ENCODE results near the gene WAS. TPM values are rescaled to one million over a fixed set of nuclear protein-coding genes. Genes with fewer than 3 reads are reported as not detected.
A peak's percentile ranks its signal among the peaks of the same experiment; 100 is the strongest.
"Not testable (repeated sequence)": the region's sequence is repeated elsewhere in the genome, so short reads cannot be mapped to it uniquely, and the experiment has no call there.

The WAS gene
- total RNA-seq, 1 donor from 2014 or later, result 0.30 TPM

- no peak for DNase-seq (ENCODE audit: low read depth)
Observed at GRCh38 chrX:48685416-48685815, 1.8 kb downstream of the WAS start.

DNA sequence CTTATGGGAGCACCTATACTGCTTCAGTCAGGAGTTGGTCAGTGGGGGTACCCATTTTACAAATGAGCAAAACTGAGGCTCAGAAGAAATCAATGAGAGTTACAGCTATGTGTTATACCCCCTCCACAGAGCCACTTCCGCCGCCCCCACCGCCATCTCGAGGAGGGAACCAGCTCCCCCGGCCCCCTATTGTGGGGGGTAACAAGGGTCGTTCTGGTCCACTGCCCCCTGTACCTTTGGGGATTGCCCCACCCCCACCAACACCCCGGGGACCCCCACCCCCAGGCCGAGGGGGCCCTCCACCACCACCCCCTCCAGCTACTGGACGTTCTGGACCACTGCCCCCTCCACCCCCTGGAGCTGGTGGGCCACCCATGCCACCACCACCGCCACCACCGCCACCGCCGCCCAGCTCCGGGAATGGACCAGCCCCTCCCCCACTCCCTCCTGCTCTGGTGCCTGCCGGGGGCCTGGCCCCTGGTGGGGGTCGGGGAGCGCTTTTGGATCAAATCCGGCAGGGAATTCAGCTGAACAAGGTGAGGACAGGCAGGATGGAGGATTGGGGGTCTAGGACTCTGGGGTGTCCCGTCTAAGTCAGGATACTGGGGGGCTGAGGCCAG, 5.0 kb downstream of the WAS start:
- DNase-seq (ENCODE audit: low read depth), result no peak

- no peak for DNase-seq (ENCODE audit: low read depth)
Observed at GRCh38 chrX:48689208-48689920, 5.8 kb downstream of the WAS start.

- DNase-seq (ENCODE audit: low read depth), result not testable (repeated sequence)
Observed at GRCh38 chrX:48691746-48692145, 8.1 kb downstream of the WAS start.

DNA sequence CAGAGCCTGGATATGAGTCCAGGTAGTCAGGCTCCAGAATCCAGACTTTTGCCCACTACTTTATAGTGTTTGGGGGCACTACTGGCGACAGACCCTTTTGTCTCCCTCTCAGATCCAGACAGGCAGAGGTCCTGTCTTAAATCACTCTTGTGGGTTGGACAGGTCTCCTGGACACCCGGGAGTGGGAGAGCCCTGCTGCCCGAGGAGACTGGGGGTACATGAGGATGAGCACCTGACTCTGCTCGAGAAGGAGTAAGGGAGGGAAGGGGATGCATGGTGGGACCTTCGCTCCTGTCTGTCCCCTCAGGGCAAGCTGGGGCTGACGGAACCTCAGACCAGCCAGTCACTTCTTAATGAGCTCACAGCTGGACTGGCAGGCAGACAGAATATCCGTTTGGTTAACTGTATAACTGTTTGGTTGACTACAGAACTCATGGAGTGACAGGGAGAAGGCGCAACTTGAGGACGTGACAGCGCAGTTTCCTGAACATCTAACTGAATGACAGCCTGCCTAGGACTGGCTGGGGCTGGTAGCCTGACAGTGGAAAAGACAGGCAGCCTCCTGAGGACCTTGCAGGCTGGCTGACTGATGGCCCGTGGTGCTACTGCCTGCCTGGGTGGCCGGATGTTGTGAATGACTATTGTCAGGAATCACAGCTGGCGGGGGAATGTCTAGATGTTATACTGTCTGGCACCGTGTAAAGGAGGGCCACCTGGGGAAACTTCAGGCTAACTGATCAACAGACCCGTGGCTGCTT, 11.4 kb downstream of the WAS start:
- no peak for DNase-seq (ENCODE audit: low read depth)

- peak; percentile 22 for DNase-seq (ENCODE audit: low read depth)
Observed at GRCh38 chrX:48695534-48695896, 11.9 kb downstream of the WAS start.

DNA sequence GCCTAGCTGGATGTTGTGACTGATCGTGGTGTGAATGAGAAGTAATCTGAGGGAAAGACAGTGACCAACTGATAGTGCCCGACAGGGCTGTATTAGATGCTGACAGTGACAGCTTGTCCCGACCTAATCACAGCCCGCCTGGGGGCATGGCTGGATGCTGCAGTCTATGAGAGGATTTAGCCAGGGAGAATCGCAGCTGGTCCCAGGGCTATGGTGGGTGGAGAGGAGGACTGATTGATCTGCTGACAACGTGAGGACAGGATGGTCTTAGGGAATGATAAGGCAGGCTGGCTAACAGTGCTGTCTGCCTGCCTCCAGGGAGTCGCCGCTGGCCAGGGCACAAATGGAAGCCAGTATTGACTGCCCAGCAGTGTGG, 12.3 kb downstream of the WAS start:
- no peak for DNase-seq (ENCODE audit: low read depth)

DNA sequence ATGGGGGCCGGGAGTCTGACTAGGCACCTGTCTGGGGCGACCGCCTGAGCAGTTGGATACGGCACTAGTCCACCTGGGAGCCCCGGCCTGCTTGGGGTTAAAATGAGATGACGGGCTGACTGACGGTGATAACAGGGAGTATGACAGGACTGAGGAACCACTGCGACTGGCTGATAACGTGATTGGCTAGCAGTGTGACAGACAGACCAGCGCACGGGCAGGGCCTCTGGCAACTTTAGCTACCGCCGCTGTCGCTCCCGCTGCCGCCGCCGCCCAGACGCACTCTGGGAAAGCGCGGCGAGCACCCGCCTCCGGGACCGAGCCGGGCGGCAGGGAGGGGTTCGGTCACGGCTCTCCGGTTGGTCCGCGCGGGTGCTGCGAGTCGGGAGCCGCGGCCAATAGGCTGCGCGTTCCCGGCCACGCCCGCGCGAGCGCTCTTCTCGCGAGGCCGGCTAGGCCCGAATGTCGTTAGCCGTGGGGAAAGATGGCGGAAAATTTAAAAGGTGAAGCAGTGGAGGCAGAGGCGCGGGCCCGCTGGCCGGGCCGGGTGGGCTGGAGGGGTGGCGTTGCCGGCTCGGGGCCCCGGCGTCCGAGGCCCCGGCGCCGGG, 12.8 kb downstream of the WAS start, which contains the start of gene SUV39H1:
TSS of gene SUV39H1 (plus strand) at position 434 of the 608 bp plus-strand sequence. CDS start at position 485, 51 bp downstream.
- DNase-seq (ENCODE audit: low read depth), result peak; percentile 60

DNA sequence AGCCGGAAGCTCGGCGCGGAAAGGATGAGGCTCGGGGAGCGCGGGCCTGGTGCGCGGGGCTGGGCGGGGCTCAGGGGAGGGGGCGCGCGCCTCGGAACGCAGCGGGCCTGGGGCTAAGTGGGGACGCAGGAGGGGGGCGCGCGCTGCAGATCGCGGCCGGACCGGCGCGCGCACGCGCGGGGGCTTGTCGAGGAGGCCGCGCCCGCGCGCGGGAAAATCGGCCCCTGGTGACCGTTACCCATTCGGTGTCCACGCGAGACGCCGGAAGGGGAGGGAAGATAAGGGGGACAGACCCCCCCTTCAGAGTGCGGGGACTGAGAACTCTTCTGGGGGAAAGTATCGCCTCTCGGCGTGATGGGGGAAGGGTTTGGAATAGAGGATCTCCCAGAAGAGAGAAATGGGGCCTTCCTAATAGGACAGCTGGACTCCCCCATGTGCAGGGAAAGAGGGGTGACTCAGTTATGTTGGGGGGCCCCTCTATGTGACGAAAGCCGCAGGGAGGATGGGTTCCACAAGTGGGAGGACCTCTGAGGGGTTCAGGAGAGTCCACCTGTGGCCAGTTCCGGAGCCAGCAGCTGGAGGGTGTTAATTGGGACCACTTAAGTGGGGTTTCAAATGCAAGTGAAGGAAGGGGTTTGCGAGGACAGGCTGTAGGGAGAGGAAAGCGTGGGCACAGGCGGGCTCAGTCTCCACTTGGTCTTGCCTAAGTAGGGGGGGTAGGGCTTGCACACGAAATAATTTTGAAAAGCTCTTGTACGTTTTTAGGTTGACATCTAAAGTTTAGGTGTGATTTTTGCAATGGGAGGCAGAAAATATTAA, 13.5 kb downstream of the WAS start:
- no peak for DNase-seq (ENCODE audit: low read depth)

DNA sequence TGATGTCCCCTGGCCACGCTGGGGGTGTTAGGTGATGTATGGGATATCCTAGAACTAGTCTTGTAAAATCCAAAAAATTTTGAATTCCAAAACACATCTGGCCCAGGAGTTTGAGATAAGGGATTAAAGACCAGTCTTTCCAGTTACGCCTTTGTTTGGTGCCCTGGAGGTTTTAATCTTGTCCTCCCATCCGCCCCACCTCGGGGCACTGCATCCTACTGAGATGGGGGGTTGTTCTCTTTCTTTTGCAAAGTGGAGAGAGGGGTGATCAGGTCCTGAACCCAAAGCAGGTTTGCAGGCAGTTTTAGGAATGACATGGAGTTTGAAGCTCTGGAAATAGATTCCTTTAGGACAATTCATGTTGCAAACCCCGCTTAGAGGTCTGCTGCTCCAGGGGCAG, 14.7 kb downstream of the WAS start:
- no peak for DNase-seq (ENCODE audit: low read depth)

DNA sequence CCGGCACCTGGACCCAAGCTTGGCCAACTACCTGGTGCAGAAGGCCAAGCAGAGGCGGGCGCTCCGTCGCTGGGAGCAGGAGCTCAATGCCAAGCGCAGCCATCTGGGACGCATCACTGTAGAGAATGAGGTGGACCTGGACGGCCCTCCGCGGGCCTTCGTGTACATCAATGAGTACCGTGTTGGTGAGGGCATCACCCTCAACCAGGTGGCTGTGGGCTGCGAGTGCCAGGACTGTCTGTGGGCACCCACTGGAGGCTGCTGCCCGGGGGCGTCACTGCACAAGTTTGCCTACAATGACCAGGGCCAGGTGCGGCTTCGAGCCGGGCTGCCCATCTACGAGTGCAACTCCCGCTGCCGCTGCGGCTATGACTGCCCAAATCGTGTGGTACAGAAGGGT, 16.6 kb downstream of the WAS start:
- no peak for DNase-seq (ENCODE audit: low read depth)

DNA sequence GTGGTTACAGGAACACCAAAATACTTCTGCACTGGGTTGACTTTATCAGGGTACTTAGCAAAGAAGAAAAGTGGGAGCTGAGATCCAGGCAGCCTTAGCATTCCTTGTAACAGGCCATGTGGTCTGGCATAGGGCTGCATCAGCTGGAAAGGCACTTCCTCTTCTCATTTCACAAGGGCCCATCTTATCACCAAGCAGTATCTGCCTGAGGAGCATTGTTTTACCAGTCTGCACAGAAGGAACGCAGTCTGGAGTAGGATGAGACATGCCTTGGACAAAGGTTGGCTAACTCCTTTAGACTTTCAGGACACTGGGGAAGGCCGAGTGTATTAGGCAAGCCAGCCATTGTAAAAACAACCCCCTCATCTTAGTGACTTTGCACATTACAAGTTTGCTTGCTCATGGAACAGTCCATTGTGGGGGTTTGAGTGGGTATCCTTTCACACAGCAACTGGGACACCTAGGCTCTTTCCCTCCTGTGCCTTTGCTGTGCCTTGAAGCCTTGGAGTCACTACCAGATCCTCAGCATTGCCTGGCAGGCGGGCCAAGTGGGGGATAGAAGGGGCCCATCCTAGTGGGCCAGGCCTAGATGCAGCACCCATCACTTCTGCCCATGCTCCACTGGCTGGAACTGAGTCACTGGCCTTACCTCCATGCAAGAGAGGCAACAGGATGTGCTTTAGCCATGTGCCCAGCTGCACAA, 17.5 kb downstream of the WAS start:
- DNase-seq (ENCODE audit: low read depth), result no peak

- DNase-seq (ENCODE audit: low read depth), result no peak
Observed at GRCh38 chrX:48702032-48702431, 18.4 kb downstream of the WAS start.

- DNase-seq (ENCODE audit: low read depth), result no peak
Observed at GRCh38 chrX:48702716-48703115, 19.1 kb downstream of the WAS start.

- DNase-seq (ENCODE audit: low read depth), result no peak
Observed at GRCh38 chrX:48703228-48703627, 19.6 kb downstream of the WAS start.

- peak; percentile 43 for DNase-seq (ENCODE audit: low read depth)
Observed at GRCh38 chrX:48703642-48704481, 20.3 kb downstream of the WAS start.

- no peak for DNase-seq (ENCODE audit: low read depth)
Observed at GRCh38 chrX:48705871-48706270, 22.3 kb downstream of the WAS start.

DNA sequence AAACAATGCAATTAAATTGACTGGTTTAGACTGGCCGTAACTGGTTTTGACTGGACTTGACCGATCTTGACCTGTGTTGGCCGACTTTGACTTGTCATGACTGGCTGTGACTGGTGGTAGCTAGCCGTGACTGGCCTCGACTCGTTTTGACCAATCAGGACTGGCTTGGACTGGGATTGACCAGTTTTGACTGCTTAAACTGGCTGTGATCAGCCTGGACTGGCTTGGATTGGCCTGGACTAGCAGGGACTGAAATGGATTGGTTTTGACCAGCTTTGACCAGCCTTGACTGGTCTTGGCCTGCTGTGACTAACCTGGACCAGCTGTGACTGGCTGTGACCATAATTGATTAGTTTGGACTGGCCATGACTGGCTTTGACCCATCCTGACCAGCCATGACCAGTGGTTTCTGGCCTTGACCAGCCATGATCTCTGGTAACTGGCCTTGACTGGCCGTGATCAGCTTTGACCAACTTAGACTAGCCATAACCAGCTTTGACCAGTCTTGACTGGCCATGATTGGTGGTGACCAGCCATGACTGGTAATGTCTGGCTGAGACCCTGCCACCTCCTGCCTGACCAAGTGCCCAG, 26.0 kb downstream of the WAS start:
- no peak for DNase-seq (ENCODE audit: low read depth)

DNA sequence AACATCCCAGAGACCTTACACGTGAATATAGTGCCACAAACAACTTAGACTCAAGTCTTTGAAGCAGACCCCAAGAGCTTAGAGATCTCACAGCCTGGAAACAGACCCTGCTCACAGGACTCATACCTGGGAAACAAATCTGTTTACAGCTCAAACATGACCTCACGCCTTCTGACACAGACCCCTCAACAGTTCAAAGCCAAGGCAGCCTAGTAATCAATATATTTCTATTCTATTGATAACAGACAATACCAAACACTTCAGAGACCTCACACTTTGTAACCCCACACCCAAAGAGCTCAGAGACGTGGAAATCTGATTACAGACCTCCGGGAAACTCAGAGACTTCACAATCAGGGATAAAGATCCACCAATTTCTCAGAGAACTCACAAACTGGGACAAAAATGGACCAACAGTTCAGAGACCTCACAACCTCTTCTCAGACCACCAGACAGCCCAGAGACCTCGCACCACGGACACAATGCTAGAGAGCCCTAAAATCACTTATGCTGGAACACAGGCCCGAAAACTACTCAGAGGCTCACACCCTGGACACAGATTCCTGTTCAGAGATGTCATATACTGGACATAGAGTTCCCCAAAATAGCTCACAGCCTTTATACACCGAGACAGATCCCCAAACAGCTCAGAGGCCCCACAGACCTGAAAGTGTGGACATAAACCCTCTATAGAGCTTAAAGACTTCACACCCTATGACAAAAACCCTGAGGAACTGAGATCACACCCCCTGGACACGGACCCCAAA, 27.7 kb downstream of the WAS start:
- DNase-seq (ENCODE audit: low read depth), result no peak
